ENCODE data around the gene CARF.
"Not testable (repeated sequence)": the region's sequence is repeated elsewhere in the genome, so short reads cannot be mapped to it uniquely, and the experiment has no call there.

CARF gene

DNA sequence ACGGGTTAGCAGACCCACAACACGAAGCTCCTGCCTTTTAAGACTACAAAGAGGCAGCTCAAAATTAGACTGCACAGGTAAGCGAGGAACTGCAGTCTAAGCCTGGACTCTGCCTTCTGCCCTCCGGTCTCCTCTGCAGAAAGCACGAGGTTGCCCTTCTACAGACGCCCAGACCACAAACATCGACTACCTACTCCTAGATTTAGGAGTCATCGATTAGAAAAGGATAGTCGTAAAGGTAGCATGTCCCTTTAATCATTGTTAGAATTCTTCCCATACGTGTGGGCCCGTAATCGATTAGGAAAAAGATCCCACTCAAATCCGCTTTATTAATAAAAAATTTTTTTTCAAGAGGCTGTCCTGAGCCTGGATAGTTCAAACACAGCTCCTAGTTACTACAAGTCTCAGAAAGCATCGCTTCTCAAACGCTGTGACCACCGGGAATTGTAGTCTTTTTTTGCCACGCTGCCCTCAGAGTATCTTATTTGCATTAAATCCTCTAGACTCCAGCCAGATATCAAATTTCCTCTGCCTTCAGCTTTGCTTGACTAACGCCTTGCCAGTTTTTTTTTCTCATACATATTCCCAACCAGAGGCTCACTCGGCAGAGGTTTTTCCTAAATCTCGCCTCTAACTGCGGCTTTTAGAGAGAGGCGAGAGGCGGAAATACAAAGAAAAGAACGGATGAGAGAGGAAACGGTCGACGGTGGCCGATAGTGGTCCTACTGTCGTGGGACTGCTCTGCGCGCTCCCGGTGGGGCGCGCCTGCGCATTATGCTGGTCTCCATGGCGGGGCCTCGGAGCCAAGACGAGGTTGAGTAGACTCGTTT, at the start of gene CARF, which contains the start of gene WDR12:
Gene CARF, plus strand, starts transcription at position 764 of the 830 bp plus-strand sequence. CDS start 29,628 bp downstream, outside the sequence.
Gene WDR12, minus strand, starts transcription at position 162 of the 830 bp plus-strand sequence. CDS start 197 bp downstream, outside the sequence.
- peak within 1 kb of the TSS; percentile 100 for H3K4me3 ChIP-seq (ENCODE audit: low read depth, low read length)
- no peaks in the 10 kb centered on the region for H3K9me3 ChIP-seq (ENCODE audit: control insufficient read depth, insufficient read depth, low read length)
- peak within 1 kb of the TSS; percentile 77 for H3K9ac ChIP-seq (ENCODE audit: low read depth, low read length)
- no peaks in the 10 kb centered on the region for H3K36me3 ChIP-seq (ENCODE audit: control insufficient read depth, insufficient read depth, low read length)
- H3K4me1 ChIP-seq (ENCODE audit: control insufficient read depth, insufficient read depth, low read length): no peaks in the 10 kb centered on the region
- H3K27me3 ChIP-seq (ENCODE audit: control insufficient read depth, insufficient read depth, low read length): no peaks in the 10 kb centered on the region

DNA sequence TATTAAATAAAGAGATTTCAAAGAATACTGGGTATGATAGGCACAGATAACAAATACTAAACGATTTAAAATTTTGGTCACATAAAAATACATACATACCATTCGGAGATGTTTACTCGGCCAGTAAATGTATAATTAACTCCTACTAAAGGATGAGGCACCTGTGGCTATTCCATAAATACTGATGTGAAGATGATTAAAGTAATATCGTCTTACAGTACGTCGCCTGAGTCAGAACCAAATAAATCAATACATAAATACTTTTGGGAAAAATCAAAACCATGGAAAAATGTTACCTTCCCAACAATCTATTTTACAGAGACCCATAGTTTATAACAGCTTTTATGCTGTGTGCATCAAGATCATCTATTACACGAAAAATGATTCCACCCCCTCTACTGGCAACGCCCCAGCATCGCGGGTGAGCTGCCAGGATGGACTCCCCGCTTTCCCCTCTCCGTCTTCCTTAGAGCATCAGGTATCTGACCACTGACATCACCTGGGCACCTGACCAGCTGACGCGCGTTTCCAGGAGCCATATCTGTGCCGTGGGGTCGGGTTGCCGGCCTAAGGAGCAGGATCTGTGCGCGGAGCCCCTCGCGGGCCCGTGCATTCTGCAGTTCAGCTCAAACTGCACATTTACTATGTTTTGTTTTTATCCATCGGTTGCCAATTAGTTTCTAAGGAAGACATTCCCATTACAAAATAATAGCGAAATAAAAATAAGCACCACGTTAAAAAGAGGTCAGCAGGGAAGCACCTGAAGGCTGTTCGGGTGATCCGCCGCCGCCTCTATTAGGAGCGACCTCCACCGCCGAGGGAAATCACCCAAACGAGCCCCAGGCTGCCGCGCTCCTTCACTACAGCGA, 41.4 kb upstream of the CARF start:
- Histone ChIP-seq H3K4me3 (ENCODE audit: low read depth, low read length) (peak overlapping the region; percentile 65), H3K27me3 (ENCODE audit: control insufficient read depth, insufficient read depth, low read length) (no peaks in the 10 kb centered on the region), H3K9ac (ENCODE audit: low read depth, low read length) (peak overlapping the region; percentile 38), H3K4me1 (ENCODE audit: control insufficient read depth, insufficient read depth, low read length) (no peaks in the 10 kb centered on the region), H3K9me3 (ENCODE audit: control insufficient read depth, insufficient read depth, low read length) (no peaks in the 10 kb centered on the region), H3K36me3 (ENCODE audit: control insufficient read depth, insufficient read depth, low read length) (no peaks in the 10 kb centered on the region)

GRCh38 chr2:202871300-202872141, 40.6 kb upstream of the CARF start, which contains the start of gene ICA1L:
Gene ICA1L (minus strand): TSS chr2:202871766. CDS start chr2:202829009, 42,757 bp downstream.
- H3K27me3 ChIP-seq (ENCODE audit: control insufficient read depth, insufficient read depth, low read length): no peaks in the 10 kb centered on the region
- no peaks in the 10 kb centered on the region for H3K36me3 ChIP-seq (ENCODE audit: control insufficient read depth, insufficient read depth, low read length)
- H3K4me3 ChIP-seq (ENCODE audit: low read depth, low read length): peak within 1 kb of the TSS; percentile 65
- peak within 1 kb of the TSS; percentile 38 for H3K9ac ChIP-seq (ENCODE audit: low read depth, low read length)
- no peaks in the 10 kb centered on the region for H3K9me3 ChIP-seq (ENCODE audit: control insufficient read depth, insufficient read depth, low read length)
- no peaks in the 10 kb centered on the region for H3K4me1 ChIP-seq (ENCODE audit: control insufficient read depth, insufficient read depth, low read length)

DNA sequence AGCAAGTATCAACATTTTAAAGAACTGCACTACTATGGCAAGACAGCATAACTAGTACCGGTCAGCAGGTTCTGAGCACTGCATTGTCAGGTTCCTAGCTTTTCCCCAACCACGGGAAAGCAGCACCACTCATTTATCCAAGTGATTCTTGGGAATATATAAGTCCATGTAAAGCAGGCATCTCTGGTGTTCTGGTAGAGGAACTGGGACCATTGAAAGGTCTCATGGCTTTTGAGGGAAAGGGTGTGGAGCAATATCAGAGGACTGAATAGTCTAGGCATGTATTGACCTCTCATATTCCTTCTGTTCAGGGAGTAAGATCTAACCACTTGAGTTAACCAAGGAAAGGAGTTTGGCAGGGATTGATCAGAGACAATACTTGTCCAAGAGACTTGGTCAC, 34.4 kb upstream of the CARF start:
- H3K9me3 ChIP-seq (ENCODE audit: control insufficient read depth, insufficient read depth, low read length): no peaks in the 10 kb centered on the region
- H3K27me3 ChIP-seq (ENCODE audit: control insufficient read depth, insufficient read depth, low read length): no peaks in the 10 kb centered on the region
- no peaks in the 10 kb centered on the region for H3K36me3 ChIP-seq (ENCODE audit: control insufficient read depth, insufficient read depth, low read length)
- no peaks in the 10 kb centered on the region for H3K4me1 ChIP-seq (ENCODE audit: control insufficient read depth, insufficient read depth, low read length)
- no peak overlapping the region for H3K4me3 ChIP-seq (ENCODE audit: low read depth, low read length)
- no peak overlapping the region for H3K9ac ChIP-seq (ENCODE audit: low read depth, low read length)

- H3K4me1 ChIP-seq (ENCODE audit: control insufficient read depth, insufficient read depth, low read length): no peaks in the 10 kb centered on the region
- H3K4me3 ChIP-seq (ENCODE audit: low read depth, low read length): no peak overlapping the region
- H3K9ac ChIP-seq (ENCODE audit: low read depth, low read length): no peak overlapping the region
- H3K27me3 ChIP-seq (ENCODE audit: control insufficient read depth, insufficient read depth, low read length): no peaks in the 10 kb centered on the region
- H3K36me3 ChIP-seq (ENCODE audit: control insufficient read depth, insufficient read depth, low read length): peaks cover 4% of the 10 kb centered on the region
- H3K9me3 ChIP-seq (ENCODE audit: control insufficient read depth, insufficient read depth, low read length): no peaks in the 10 kb centered on the region
Measured at GRCh38 chr2:202881570-202881969, 30.5 kb upstream of the CARF start.

DNA sequence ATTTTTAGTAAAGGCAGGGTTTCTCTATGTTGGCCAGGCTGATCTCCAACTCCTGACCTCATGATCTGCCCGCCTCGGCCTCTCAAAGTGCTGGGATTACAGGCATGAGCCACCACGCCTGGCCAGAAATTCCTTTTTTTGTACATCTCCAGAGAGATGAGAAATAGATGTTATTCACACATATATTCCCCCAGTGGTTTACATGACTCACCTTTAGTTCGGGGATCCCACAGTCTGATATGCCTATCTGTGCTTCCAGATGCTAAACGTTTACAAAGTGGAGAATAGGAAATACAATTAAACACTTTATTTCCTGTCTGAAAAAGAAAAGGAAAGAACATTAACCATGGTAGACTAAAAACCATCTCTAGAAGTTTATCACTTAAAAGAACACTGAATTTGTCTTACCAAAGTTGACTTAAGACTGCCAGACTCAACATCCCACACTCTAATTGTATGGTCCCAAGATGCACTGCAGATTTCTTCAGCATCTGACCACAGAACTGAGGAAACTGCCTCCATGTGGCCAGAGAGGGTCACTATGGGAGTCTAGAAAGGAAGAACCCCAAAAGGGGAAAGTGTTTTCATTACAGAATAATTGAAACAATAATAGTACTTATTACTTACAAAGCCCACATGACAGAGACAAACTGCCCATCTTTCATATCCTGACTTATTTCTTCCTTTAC, 27.9 kb upstream of the CARF start:
- peaks cover 4% of the 10 kb centered on the region for H3K36me3 ChIP-seq (ENCODE audit: control insufficient read depth, insufficient read depth, low read length)
- H3K4me1 ChIP-seq (ENCODE audit: control insufficient read depth, insufficient read depth, low read length): no peaks in the 10 kb centered on the region
- no peak overlapping the region for H3K9ac ChIP-seq (ENCODE audit: low read depth, low read length)
- no peaks in the 10 kb centered on the region for H3K9me3 ChIP-seq (ENCODE audit: control insufficient read depth, insufficient read depth, low read length)
- H3K4me3 ChIP-seq (ENCODE audit: low read depth, low read length): no peak overlapping the region
- H3K27me3 ChIP-seq (ENCODE audit: control insufficient read depth, insufficient read depth, low read length): no peaks in the 10 kb centered on the region

DNA sequence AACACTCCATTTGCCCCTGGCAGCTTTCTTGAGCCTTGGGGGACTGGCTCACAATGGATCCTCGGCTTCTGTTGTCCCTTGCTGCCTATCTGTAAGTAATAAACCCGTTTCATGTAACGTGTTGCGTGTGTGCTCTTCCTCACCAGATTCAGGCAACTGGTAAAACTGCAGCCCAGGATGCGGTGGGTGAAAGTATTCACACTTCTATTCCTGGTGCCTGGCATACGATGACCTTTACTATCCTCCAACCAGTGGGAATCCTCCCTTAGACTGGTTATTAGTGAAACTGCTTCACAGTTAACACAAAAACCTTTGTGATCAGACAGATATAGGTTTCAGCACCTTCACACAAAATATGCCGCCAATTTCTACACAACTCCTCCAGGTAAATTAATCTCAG, 26.9 kb upstream of the CARF start:
- Histone ChIP-seq H3K9ac (ENCODE audit: low read depth, low read length) (no peak overlapping the region), H3K4me1 (ENCODE audit: control insufficient read depth, insufficient read depth, low read length) (no peaks in the 10 kb centered on the region), H3K9me3 (ENCODE audit: control insufficient read depth, insufficient read depth, low read length) (no peaks in the 10 kb centered on the region), H3K27me3 (ENCODE audit: control insufficient read depth, insufficient read depth, low read length) (no peaks in the 10 kb centered on the region), H3K4me3 (ENCODE audit: low read depth, low read length) (no peak overlapping the region), H3K36me3 (ENCODE audit: control insufficient read depth, insufficient read depth, low read length) (peaks cover 11% of the 10 kb centered on the region)

- H3K4me3 ChIP-seq (ENCODE audit: low read depth, low read length); H3K36me3 ChIP-seq (ENCODE audit: control insufficient read depth, insufficient read depth, low read length); H3K27me3 ChIP-seq (ENCODE audit: control insufficient read depth, insufficient read depth, low read length); H3K4me1 ChIP-seq (ENCODE audit: control insufficient read depth, insufficient read depth, low read length); H3K9me3 ChIP-seq (ENCODE audit: control insufficient read depth, insufficient read depth, low read length); H3K9ac ChIP-seq (ENCODE audit: low read depth, low read length): not testable (repeated sequence)
Measured at GRCh38 chr2:202905507-202905906, 6.6 kb upstream of the CARF start.

GRCh38 chr2:202908186-202908585, 3.9 kb upstream of the CARF start:
- Histone ChIP-seq H3K9ac (ENCODE audit: low read depth, low read length) (no peak overlapping the region), H3K27me3 (ENCODE audit: control insufficient read depth, insufficient read depth, low read length) (no peaks in the 10 kb centered on the region), H3K9me3 (ENCODE audit: control insufficient read depth, insufficient read depth, low read length) (no peaks in the 10 kb centered on the region), H3K4me1 (ENCODE audit: control insufficient read depth, insufficient read depth, low read length) (no peaks in the 10 kb centered on the region), H3K4me3 (ENCODE audit: low read depth, low read length) (no peak overlapping the region), H3K36me3 (ENCODE audit: control insufficient read depth, insufficient read depth, low read length) (peaks cover 2% of the 10 kb centered on the region)

GRCh38 chr2:202909394-202910192, 2.5 kb upstream of the CARF start:
- H3K4me1 ChIP-seq (ENCODE audit: control insufficient read depth, insufficient read depth, low read length): no peaks in the 10 kb centered on the region
- no peaks in the 10 kb centered on the region for H3K9me3 ChIP-seq (ENCODE audit: control insufficient read depth, insufficient read depth, low read length)
- H3K36me3 ChIP-seq (ENCODE audit: control insufficient read depth, insufficient read depth, low read length): peaks cover 2% of the 10 kb centered on the region
- no peaks in the 10 kb centered on the region for H3K27me3 ChIP-seq (ENCODE audit: control insufficient read depth, insufficient read depth, low read length)
- H3K4me3 ChIP-seq (ENCODE audit: low read depth, low read length): peak overlapping the region; percentile 100
- H3K9ac ChIP-seq (ENCODE audit: low read depth, low read length): no peak overlapping the region

All from iPS-15b (cell line).